WI38 (cell line): ENCODE results near the gene BAIAP3.

Experiments
- H3K4me3 ChIP-seq: 2 replicates; pipeline ENCODE4 v1.5.1; 2011; ENCODE audit warnings: low read depth, mild to moderate bottlenecking, control low read depth, low read length
- CTCF ChIP-seq: IDR thresholded peaks from 2 replicates; pipeline ENCODE4 v1.5.1; 2012; ENCODE audit warnings: low read depth, mild to moderate bottlenecking, control low read depth, low read length

Gene BAIAP3

GRCh38 chr16:1378087-1378803 lies 44.8 kb downstream of the BAIAP3 start:
- TF ChIP-seq CTCF: no peak
- peak overlapping the region; percentile 65 for H3K4me3 ChIP-seq

GRCh38 chr16:1378804-1379303 lies 45.4 kb downstream of the BAIAP3 start:
- H3K4me3 ChIP-seq: peak overlapping the region; percentile 65
- no peak for TF ChIP-seq CTCF

- H3K4me3 ChIP-seq: peak overlapping the region; percentile 65
- no peak for TF ChIP-seq CTCF
Observed at GRCh38 chr16:1379304-1380076, 46.0 kb downstream of the BAIAP3 start.

- TF ChIP-seq CTCF: no peak
- H3K4me3 ChIP-seq: no peak overlapping the region
Observed at GRCh38 chr16:1380195-1380594, 46.8 kb downstream of the BAIAP3 start.

GRCh38 chr16:1381612-1382406 lies 48.4 kb downstream of the BAIAP3 start:
- no peak for TF ChIP-seq CTCF
- no peak overlapping the region for H3K4me3 ChIP-seq

GRCh38 chr16:1383556-1383955 lies 50.1 kb downstream of the BAIAP3 start:
- no peak for TF ChIP-seq CTCF
- H3K4me3 ChIP-seq: no peak overlapping the region
